Measurements from ENCODE around the gene MTX2.
A peak's percentile ranks its signal among the peaks of the same experiment; 100 is the strongest.

Gene MTX2

GRCh38 chr2:176269319-176270099, at the start of gene MTX2:
MTX2 (plus strand) TSS chr2:176269442; CDS start chr2:176269630, 188 bp downstream.
- DNase-seq: peak; percentile 78

GRCh38 chr2:176227874-176228273, 41.4 kb upstream of the MTX2 start:
- no peak for DNase-seq

- no peak for DNase-seq
Measured at GRCh38 chr2:176234156-176234555, 35.1 kb upstream of the MTX2 start.

DNA sequence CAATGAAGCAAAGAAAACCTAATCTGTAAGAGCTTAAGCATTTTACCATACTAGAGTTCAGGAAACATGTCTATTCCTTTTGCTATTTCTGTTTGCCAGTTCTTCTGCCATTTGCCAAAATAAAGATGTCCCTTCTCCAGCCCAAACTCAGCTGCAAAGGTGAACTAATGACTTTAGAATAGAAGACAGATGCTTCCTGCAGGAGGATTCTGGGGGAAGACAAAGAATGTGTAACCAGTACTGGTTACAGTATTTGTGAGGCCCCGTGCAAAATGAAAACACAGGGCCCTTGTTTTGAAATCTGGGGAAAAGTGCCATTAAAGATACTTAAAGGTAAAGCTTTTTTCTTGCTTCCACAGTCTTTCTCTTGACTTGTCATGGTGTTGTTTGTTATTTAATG, 34.3 kb upstream of the MTX2 start:
- DNase-seq: no peak

- DNase-seq: no peak
Measured at GRCh38 chr2:176237456-176237855, 31.8 kb upstream of the MTX2 start.

DNA sequence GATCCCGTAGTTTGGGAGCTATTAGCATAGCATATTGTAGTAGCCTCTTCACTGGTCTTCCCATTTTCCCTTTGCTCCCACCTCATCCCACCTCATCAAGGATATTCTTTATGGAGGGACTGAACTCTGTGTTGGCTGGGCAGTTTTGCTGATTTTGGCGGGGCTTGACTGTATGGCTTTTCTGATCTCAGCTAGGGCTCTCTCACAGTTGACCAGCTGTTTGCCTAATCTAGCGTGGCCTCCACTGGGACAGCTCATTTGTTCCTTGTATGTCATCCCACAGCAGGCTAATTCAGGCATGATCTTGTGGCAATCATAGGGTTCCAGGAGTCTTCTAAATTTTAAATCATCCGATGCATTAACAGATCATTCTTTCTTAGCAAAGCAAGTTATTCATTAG, 30.2 kb upstream of the MTX2 start:
- no peak for DNase-seq

DNA sequence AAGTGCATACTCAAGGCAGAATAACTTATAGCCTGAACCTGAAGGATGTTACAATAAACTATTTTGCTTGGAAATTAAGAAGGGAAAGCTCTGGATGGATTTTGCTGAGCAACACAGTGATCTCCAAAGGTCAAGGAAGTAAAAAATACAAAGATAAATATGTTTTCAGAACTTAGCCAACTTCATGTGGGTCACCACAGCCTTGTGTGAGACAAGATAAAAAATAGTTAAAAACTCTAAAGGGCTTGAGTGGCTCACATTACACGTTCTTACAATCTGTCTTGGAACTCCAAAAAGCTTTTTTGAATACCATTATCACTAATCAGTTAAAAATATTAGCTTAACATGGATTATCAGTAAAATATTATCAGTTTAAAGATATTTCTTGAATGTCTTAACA, 28.9 kb upstream of the MTX2 start:
- DNase-seq: no peak

DNA sequence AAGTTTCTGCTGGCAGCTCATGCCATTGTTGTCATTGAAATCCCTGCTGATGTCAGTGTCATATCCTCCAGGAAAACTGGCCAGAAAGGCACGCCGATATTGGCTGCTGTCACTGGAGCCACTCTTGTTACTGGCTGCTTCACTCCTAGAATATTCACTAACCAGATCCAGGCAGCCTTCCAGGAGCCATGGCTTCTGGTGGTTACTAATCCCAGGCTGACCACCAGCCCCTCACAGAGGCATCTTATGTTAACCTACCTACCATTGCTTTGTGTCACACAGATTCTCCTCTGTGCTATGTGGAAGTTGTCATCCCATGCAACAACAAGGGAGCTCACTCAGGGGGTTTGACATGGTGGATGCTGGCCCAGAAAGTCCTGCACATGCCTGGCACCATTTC, 27.0 kb upstream of the MTX2 start:
- no peak for DNase-seq

DNA sequence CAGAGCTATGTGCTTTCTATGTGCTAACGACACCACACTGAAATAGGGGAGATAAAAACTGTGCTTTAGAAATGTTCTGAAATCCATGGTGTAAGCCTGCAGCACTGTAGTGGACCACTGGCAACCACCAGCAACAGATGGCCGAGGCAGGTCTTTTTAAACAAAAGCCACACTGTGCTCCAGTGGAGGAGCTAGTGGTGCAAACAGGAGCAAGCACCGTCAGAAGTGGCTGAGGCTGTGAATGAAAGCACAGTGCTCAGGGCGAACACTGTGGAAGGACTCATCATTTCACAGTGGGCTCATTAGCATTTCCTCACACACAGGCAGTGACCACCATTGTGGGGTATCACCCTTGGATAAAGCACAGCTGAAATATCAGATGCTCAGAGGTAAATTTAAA, 22.9 kb upstream of the MTX2 start:
- no peak for DNase-seq

GRCh38 chr2:176247859-176248258, 21.4 kb upstream of the MTX2 start:
- no peak for DNase-seq

GRCh38 chr2:176251928-176252327, 17.3 kb upstream of the MTX2 start:
- DNase-seq: no peak

GRCh38 chr2:176260689-176261088, 8.6 kb upstream of the MTX2 start:
- DNase-seq: no peak

GRCh38 chr2:176261136-176261535, 8.1 kb upstream of the MTX2 start:
- no peak for DNase-seq

- DNase-seq: no peak
Measured at GRCh38 chr2:176268976-176269318, 295 bp upstream of the MTX2 start.

DNA sequence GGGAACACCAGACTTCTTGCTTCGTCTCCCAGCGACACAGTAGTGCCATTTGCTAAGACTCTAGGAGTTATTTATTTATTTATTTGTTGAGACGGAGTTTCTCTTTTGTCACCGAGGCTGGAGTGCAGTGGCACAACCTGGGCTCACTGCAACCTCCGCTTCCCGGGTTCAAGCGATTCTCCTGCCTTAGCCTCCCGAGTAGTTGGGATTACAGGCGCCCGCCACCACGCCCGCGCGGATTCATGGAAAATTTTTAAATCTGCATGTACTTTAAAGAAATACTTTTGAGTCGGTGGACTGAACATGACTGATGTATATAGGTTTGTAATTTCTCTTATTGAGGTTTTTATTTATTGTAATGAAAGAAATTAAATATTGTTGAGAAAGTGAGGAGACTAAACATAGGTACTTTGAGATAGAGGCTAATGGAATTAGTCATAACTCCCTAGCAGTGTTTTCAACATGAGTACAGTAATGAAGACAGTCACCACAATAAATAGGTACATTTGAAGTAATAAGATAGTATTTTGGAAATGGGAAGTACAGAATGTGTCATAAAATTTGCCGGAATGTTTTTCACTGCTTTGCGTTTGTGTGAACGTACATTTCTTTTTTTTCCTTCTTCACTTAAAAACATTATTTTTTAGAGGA, 983 bp downstream of the MTX2 start:
- DNase-seq: no peak

GRCh38 chr2:176272870-176273459, 3.7 kb downstream of the MTX2 start:
- DNase-seq: no peak

DNA sequence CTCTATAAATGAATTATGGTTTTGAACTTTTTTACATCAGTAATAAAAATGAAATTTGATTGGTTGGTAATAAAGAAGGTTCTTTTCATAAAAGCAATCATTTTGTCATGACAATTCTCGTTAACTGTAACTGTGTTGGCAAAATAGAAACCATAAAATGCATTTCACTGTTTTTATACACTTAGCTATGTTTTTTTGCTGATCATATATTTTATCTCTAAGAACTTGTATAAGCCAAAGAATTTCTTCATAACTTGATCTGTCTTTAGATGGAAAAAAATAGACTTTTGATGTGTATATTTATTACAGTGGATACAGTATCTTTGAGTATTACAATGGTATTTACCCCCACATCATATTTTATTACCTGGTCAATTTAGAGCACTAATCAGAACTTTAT, 9.7 kb downstream of the MTX2 start:
- no peak for DNase-seq

DNA sequence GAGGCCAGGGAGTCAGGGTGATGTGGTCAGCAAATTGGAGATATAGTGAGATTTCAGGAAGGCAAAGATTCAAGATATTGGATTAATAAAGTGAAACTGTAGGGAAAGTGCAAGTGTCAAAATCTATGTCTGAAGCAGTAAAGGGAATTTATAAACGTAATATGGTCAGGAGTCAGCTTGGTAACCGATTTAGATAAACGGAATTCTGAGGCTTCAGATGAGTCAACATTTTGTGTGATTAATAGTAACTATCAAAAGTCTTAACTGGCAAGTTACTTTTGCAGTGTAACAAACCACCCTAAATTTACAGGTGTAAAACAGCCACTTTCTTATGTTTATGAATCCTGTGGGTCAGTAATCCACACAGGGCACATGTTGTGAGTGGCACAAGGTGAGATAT, 10.9 kb downstream of the MTX2 start:
- DNase-seq: no peak

- no peak for DNase-seq
Measured at GRCh38 chr2:176280867-176281658, 11.8 kb downstream of the MTX2 start.

DNA sequence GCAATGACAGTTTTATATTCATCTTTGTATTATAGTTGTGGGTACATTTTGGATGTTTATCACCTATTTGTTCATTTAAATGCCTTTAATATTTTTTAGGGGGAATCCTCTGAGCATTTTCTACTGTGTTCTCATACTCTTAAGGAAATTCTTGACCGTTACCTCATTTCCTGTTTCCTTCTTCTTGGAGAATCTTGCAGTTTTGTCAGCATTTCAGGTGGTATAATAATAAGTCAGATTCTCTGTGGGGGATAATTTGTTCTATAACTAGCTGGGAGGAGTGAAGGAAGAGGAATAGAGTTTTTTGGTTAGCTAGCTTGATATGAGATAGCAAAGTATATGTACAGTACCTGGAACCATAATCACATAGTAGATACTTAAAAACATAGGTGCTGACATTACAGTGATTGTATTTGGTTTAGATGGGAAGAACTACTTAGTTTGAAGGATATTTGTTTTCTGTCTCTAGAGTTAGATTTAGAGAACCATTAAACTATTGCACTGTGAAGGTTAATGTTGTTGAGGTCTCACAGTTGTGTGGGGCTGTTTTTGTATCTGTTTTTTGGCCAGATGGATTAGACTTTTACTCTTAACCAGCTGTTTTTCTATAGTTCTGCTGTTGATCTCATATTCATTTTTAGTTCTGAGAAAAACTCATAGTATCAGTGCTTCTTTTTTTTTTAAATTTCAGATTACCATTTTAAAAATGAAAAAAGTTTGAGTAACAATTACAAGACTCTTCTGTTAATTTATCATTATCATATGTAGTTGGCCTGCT, 14.2 kb downstream of the MTX2 start:
- no peak for DNase-seq

- DNase-seq: no peak
Measured at GRCh38 chr2:176284461-176285049, 15.3 kb downstream of the MTX2 start.

- DNase-seq: no peak
Measured at GRCh38 chr2:176285321-176285720, 16.1 kb downstream of the MTX2 start.

All from activated naive CD4-positive, alpha-beta T cell treated with anti-CD3 and anti-CD28 coated beads, Interleukin-2, amount 50 U/mL, for 16 hours (primary cell).